Measurements from ENCODE around the gene LEAP2.
A peak's percentile ranks its signal among the peaks of the same experiment; 100 is the strongest.

Gene LEAP2, protein sequence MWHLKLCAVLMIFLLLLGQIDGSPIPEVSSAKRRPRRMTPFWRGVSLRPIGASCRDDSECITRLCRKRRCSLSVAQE
- total RNA-seq, result 0.54 to 0.62 reads per million in 2 donors

DNA sequence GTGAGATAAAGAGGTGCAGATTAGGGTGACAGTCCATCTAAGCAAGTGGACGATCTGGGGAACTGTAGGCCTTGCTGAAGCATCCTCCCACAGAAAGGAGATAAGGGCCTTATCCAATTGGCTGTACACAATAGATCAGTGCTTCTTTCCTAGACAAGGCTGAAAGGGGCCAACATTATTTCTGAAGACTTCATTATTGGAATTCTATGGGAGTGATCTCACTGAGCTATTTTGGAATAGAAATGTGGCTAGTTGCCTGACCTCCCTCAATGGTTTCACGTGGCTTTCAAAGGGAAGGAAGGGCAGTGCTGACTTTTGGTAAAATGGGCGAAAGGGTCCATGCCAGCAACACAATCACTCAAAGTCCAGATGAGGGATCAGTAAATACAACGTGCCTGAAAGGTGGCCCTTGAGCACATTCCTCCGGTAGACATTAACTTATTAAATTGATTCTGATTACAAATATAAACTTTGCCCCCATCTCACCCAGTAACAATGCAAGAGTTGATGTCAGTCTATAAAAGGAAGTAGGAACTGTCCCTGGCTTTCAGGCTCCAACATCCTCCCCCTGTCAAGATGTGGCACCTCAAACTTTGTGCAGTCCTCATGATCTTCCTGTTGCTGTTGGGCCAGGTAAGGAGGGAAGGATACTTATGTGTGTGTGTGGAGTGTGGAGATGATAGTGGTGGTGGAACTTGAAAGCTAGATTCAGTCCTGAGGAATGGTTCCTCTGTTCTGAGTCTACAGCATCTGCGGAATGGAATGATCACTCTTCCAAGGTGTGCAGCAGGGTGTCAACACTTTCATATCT, at the start of gene LEAP2:
LEAP2 (plus strand) TSS at position 550 of the 811 bp plus-strand sequence; CDS start at position 577, 27 bp downstream.
- no peak for DNase-seq

DNA sequence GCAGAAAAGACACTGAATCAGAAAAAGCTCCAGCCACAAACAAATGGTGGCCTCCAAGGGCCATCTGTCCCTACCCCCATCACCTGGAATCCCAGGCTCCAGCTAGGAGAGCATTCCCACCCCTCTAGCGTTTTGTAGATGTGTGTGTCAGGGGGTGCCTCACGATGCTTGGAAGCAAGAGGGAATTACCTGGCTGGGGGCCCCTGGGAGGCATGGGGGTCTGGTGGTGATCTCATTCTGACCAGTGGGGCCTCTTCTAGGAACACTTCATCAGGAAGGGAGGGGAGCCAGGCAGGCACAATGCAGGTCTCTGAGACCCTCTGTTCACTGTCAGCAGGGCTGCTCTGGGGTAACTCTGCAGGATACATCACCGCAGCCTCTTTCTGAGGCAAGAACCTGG, 49.0 kb upstream of the LEAP2 start:
- no peak for DNase-seq

DNA sequence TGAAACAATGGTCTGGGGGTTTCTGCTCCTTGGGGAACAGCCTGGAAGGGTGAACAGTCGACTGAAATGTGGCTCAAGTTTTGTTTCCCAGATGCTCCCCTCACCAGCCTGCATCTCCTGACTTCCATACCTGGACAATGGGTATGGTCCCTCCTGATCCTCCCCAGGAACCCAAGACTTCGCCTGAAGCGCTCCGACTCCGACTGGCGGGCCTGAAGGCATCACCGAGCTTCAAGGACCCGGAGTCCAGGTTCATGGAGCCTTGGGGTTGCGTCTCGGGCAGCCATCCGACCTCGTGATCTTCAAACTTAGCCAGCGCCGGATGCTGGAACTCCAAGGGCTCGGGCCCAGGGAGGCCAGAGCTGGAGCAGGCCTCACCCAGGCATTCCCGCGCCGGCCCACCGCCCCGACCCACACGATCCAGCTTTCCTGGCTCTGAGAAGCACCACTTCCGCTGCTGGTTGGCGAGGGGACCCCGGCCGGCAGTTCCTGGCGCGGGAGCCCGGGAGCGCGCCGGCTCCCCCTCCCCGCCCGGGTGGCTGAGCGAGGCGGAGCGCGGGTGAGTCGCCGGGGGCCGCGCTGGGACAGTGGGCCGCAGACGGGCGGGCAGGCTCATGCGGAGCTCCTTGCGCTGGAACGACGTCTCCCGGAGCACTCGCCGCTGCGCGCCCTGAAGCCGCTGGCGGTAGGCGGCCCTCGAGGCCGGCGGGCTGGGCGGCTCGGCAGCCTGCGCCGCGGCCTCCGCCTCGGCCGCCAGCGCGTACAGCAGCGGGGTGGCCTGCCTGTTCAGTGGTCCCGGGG, 48.2 kb upstream of the LEAP2 start:
- no peak for DNase-seq

DNA sequence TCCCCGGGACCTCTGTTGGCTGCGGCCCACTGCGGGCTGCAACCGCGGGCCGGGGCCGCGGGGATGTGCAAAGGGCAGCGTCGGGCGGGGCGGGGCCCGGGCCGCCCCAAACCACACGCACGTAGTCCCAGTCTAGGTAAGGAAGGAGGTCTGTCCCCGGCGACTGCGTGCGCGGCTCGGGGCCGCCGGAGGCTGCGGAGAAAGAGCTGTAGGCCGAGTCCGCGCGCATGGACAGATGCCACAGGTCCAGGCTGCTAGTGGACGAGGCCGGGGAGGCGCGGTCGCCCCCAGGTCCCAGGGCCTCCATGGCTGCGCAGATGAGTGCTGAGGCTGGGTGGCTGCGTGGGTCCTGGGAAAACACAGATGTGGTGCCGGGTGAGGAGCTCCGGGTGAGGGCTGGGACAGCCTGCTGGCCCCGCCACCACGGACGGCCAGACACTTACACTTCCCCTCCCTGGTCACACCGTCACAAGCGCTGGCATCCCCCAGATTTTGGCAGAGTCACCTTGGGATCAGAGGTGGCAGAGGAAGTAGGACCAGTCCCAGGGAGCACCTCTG, 47.6 kb upstream of the LEAP2 start:
- peak in 1 of 5 experiments; percentile 52 for DNase-seq

DNA sequence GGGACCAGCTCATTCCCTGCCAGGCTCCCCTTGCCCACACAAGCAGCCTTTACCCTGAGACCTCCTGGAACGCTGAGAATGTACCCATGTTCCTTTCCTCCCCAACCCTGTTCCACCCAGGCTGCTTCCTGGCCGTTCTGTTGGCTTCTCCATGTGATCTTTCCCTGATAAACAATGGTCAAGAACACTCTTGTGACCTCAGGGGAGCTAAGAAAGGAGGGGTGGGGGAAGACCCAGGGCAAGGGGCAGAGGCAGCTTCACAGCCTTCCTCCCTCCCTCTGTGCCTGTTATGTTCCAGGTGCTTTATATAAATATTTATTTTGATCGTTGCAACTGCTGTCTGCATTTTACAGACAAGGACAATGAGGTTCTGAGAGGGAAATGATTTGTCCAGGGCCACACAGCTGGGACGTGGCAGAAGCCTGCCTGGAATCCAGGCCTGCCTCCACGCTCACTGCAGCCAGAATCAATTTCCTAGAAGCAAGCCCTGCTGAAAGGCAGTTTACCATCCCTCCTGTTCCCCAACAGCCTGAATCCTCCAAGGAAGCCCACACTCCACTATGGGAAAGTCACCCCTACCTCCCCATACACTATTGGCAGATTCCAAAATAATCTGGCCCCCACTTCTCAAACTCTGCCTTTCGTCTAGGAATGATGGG, 46.9 kb upstream of the LEAP2 start:
- no peak for DNase-seq

DNA sequence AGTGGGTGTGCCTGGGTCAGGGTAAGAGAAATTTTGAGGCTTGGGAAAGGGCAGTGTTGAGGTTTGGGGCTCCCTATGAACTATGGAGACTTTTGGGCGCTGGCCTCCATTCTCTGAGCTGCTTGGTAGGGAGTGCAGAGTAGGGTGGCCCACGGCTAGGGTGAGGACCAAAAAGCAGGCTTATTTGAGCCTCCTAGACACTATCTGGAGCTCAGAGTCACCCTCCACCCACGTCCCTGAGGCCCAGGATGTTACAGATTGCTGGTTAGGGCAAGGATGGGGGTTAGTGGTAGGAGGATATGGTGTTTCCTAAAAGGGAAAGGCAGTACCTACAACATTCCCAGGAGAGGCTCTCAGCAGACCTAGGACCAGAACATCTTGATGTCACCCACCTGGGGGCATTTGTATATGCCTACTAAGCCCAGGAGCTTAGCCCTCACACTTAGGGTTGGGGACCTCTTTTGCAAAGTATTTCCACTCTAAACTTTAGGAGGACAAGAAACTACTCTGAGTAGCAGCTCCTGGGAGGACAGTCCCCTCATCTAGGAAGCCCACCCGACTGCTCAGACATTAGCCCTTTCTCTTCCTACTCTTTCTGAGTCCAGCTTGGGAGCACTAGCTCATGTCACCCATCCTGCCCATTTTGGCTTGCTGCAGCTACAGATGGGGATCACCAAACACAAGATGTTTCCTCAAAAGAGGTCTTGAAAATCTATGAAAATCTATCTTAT, 45.4 kb upstream of the LEAP2 start:
- no peak for DNase-seq

DNA sequence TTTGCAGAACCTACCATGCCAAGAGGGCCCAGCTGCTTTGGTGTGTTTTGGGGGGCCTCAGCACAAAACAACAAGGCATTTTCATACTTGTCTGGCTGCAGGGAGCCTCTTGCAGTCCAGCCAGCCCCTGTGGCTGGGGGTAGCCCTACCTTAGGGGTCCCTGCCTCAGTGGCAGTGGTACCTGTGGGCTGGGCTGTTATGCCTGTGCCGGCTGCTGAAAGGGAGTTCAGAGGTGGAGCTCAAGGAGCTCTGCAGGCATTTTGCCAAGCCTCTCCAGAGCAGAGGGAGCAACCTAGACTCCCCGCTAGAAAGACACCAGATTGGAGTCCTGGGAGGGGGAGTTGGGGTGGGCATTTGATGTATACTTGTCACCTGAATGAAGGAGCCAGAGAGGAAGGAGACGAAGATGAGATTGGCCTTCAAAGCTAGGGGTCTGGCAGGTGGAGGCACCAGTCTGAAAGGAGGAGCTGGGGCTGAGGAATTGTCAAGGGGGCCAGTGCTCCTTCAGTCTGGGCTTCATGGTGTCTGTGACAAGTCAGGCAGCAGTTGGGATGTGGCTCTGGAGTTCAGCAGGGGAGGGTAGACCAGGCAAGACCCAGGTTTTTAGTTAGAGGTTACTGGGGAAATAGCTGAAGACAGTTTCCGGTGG, 44.5 kb upstream of the LEAP2 start:
- no peak for DNase-seq

DNA sequence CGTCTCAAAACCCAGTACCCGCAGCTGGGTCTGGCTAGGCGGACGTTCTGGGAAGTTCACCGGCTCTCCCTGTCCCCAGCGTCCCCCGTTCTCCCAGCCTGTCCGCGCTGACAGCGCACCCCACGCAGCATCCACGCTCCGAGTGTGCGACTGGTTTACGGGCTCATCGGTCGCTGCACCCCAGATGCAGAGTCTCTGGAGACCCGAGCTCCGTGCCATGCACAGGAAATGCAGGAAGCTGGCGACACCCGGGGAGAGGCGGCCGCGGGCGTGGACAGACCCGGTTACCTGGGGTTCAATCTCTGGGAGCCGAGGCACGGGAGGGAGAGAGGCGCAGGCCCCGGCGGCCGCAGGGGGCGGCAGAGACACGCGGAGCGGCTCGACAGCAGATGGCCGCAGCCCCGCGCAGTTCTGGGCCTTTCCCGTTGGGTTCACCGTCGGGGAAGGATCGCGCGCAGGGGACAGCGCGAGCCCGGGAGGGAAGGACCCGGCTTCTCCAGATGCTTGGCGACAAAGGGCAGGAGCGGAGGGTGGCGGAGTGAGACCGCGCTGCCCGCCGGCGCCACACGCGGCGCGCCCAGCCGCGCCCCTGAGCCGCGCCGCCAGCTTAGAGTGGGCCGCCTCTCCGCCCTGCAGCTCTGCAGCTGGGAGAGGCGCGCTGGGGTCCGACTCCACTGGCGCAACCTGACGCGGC, 43.6 kb upstream of the LEAP2 start:
- peak; percentile 37 to 75 (median 51) for DNase-seq

DNA sequence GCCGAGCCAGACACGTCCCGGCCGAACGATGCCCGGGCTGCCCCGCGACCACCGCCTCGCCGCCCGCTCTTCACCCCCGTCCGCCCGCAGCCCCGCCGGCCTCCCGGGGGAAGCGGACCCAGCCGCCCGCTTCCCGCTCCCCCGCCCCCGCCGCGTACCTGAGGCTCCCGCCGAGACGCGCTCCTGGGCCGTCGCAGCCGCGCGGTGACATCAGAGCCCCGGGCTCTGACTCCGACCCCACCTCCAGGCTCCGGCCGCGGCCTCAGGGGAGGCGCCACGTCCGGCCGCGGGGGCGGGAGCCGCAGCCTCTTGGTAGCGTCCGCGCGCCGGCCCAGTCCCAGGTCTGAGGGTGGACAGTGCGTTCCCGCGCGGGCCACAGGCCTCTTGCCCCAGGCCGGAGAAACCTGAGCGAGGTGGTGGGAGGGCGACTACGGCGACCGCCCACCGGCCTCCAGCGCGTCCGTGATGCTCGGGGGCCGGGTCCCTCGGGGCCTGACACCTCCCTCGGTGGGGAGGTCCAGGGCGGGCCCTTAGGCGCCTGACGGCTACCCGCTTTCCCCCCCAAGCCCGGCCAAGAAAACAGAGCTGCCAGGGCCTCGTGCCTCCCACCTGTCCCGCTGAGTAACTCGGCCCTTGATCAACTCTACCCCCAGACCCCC, 42.9 kb upstream of the LEAP2 start, which contains the start of gene SHROOM1:
SHROOM1 (minus strand) TSS at position 212 of the 659 bp plus-strand sequence. CDS start 4,507 bp downstream, outside the sequence.
- peak in 1 of 5 experiments; percentile 28 for DNase-seq

DNA sequence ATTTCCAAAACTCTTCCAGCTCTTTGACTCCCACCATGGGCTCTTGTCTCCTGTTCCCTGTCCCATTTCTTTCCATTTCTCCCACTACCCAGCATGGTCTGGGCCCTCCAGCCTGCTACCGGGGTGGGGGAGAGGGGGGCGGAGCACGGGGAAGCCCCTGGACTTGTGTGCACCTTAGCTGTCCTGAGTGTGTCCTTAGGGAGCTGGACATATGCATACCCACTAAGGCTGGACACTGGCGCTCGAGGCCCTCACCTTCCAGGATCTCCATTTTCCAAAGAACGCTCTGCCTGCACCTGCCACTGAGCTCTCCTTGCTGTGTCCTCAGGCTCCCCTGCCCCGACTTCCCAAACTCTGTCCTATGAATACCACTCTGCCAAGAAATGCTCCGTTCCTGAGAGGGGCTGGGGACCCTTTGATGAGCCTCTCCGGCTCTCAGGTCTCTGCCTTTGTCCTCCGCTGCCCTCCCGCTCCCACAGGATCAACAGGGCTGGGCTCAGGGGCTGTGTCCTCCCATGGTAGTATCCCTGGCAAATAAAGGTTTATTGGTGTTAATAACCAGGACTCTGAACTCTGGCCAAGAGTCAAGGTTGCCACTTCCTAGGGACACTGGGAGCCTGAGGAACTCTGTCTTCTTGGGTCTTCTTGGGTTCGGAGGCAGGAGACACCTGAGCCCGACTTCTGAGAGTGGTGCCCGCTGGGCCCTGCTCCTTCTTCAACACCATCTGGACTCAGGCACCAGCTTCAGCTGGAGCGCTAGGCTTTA, 42.2 kb upstream of the LEAP2 start:
- no peak for DNase-seq

DNA sequence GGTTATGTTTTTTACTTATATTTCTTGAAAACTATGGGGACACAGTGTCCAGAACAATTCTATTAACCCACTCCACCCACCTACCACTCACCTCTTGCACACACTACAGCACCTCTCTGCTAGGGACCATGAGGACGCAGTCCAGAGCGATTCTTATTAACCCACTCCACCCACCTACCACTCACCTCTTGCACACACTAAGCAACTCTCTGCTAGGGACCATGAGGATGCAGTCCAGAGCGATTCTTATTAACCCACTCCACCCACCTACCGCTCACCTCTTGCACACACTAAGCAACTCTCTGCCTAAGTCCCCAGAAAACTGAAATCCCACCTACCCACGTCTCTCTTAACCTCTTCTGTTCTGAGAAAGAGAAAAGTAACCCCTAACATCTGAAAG, 40.9 kb upstream of the LEAP2 start:
- no peak for DNase-seq

DNA sequence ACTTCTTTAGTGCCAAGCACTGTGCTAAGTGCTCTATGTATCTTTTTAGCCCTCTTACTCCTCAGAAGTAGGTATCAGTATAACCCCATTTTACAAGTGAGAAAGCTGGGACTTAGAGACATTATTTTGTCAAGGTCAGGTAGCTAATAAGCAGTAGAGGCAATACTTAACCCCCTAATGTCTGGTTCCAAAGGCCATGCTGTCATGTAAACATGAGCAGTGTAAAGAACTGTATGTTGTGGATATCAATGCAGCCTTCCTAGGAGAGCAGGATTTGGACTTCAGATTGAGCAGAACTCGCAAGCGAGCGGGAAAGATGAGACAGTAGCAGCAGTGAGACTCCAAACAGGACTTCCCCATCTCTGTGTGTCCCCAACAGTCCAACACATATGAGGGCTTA, 39.4 kb upstream of the LEAP2 start:
- no peak for DNase-seq

DNA sequence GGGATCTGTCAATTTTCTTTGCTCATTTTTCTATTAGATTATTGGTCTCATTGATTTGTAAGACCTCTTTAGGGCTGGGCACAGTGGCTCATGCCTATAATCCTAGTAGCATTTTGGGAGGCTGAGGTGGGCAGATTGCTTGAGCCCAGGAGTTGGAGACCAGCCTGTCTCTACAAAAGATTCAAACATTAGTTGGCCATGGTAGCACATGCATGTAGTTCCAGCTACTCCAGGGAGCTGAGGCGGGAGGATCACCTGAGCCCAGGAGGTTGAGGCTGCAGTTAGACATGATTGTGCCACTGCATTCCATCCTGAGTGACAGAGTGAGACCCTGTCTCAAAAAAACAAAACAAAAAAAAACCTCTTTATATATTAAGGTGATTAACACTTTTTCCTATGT, 36.6 kb upstream of the LEAP2 start:
- no peak for DNase-seq

DNA sequence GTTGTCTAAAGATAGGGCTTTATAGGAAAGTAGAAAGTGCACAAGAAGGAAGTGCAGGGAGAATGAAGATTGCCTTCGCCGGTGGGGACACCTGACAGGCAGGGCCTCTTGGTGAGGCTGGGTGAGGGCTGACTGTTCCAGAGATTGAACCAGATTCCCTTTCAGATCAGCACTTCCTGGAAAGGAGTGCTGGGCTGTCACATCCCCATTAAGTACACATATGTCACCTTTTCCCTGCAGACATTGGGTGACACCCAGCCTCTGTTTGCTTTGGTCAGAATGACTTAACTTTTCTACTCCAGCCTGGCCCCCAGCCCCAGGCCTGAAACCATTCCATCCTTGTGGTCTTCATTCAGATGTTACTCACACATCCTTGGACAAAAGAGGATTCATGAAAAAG, 35.6 kb upstream of the LEAP2 start:
- no peak for DNase-seq

DNA sequence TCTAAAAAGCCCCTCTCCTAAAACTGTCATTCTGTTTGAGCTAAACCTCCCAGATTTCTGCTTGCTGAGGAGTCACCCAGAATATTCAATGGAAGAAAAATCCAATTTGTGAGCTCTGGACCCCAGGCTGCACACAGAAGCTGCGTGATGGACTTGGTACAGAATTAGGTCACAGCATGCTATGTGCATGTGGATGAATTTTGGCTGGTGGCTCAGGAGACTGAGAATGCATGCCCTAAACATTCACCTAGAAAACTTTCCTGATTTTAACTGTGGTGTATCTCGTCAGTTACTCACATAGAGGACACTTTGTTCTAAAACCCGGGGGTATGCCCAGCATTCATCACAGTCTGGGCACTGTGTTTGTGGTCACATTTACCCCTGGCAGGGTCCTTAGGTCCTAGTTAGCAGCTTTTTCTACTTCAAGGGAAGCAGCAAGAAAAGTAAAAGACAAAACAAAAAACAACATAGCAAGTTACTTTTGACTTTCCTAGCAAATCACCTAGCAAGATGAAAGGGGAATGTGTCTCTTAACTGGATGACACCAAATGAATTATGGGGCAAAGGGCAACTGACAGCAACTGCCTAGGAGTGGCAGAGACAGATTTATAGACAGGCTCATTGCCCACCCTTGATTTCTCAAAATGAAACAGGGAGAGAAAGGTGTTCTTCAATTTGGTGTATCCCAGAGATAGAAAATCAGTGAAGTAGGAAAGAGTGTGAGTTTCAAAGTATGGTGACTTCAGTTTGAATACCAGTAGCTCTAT, 34.8 kb upstream of the LEAP2 start:
- no peak for DNase-seq

DNA sequence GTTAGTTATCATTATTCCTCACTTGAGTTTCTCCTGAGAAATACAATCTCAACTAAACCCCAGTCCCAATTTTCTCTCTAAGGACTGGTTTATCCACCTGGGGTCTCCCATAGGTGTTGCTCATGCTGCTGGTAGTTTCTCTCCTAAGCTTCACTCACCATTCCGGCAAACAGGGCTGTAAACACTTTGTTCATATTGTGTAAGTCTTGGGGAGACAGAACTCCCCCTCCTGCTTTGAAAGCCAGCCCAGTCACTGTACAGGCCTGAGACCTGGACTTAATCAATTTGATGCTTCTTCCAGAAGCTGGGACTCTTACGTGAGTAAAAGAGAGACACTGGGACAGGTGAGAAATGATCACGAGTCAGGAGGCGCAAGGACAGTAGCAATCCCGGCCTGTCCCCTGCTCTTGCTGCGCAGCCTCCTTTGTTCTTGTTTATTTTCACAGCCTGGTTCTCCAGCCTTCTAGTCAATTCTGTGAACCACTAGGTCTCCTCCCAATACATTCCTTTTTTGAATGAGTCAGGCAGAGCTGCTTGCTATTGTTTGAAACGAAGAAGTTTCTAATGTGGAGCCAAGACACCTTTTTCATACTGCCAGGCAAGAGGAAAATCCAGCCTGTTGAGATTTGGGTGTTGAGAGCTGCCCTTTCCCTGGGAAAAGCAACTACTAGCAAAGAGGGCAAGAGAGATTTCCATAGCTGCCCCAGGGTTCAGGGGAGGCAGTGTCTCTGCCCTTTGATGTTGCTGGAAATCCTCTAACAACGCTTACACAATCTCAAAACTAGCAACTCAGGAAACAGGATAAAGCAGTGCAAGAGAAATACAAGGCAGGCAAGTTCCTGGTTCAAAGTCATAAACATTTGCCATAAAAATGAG, 33.8 kb upstream of the LEAP2 start:
- DNase-seq, result no peak

DNA sequence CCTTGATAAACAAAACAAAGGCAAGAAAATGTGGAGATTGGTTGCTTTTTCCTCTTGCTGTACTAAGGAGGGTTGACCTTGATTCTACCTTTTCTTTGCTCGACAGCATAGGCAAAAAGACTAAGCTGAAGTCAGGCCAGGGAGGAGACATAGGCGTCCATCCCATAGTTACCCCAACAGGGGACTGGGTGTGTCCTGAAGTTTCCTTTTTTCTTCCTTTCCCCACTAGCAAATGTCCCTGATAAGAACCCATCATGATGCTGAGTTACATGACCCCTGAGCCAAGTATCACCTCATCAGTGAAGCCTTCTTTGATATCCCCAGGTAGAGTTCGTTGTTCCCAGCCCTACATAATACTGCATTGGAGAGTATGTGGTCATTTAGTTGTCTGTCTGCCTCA, 33.2 kb upstream of the LEAP2 start:
- DNase-seq, result no peak

DNA sequence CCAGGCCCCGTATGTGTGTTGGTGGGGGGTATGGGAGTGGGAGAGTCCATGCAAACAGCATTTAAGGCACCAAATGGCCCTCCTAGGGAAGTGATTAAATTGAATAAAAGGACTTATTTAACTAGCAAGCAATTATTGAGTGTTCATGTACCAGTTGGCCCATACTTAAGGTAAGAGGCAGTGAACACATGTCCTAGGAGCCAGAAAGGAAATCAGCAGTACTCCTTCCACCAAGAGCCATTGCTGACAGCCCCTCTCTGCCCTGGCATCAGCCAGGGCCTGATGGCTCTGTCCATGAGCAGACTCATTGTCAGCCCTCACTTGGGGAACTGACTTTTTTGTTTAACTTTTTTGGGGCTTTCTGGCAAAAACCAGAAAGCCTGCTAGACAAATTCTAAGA, 32.6 kb upstream of the LEAP2 start:
- DNase-seq, result no peak

Data from T-helper 2 cell (primary cell).